HepG2 (cell line): ENCODE measurements around the gene CCND2. TPM values are rescaled to one million over a fixed set of nuclear protein-coding genes. Genes with fewer than 3 reads are reported as not detected.

Experiments used
- ATAC-seq: fragments of 200-7000 bp; cut with Tn5 transposase; 3 replicates; pipeline ENCODE4 v1.9.1; 2020; ENCODE audit warnings: mild to moderate bottlenecking, moderate library complexity
- BruUV-seq: library from RNA; stranded (reverse); fragments of 400-500 nt; replicated peaks from 2 replicates; lab custom pipeline; 2021; lab: Mats Ljungman, UMichigan
- CTCF ChIA-PET: fragments of 300-600 bp; formaldehyde crosslinking; extraction: SDS; loops from one replicate; lab custom pipeline; 2021; ENCODE audit warnings: low total read pairs, inconsistent platforms, low intra/inter-chr PET ratio; lab: Yijun Ruan, JAX
- POLR2A ChIA-PET: fragments of 350-600 bp; sonication (Branson Sonifier 250); formaldehyde crosslinking; loops from one replicate; lab custom pipeline; 2020; ENCODE audit warnings: antibody characterized with exemption, inconsistent platforms; lab: Yijun Ruan, JAX
- DNase-seq: peaks from one replicate; pipeline ENCODE4 v3.0.0-alpha.2; 2015; ENCODE audit warnings: low spot score
- FAIRE-seq: peaks from 3 replicates; lab custom pipeline; 2011; peaks lifted over from hg19 to GRCh38; lab: Jason Lieb, UNC
- H2AFZ ChIP-seq: one replicate; pipeline ENCODE4 v1.6.1; 2011; ENCODE audit warnings: low read length, inconsistent platforms
- H3K27ac ChIP-seq: fragments of 300-600 bp; 3 replicates; pipeline ENCODE4 v1.8.0; 2011; ENCODE audit warnings: mixed run types, mild to moderate bottlenecking, mixed read lengths, low read length, inconsistent platforms; ENCODE audit not compliant: insufficient read depth; ENCODE audit errors: extremely low read length
- H3K27me3 ChIP-seq, 2 experiments: fragments of 200-600 bp in 1 of 2; 2 replicates in 1 of 2; 3 replicates in 1 of 2; pipeline versions ENCODE4 v1.6.0 to v1.8.0; 2011; ENCODE audit warnings: low read length in 2 of 2, mild to moderate bottlenecking in 2 of 2, moderate library complexity in 2 of 2, inconsistent platforms in 1 of 2; ENCODE audit not compliant: insufficient read depth in 2 of 2, control insufficient read depth in 1 of 2
- H3K36me3 ChIP-seq, 2 experiments: fragments of 200-600 bp in 1 of 2; replicated peaks in 1 of 2; 2 replicates in 1 of 2; 3 replicates in 1 of 2; pipeline versions ENCODE4 v1.5.1 to v1.8.0; 2011; ENCODE audit warnings: low read length in 2 of 2, inconsistent platforms in 1 of 2; ENCODE audit not compliant: insufficient read depth in 2 of 2, control insufficient read depth in 1 of 2
- H3K4me1 ChIP-seq: 2 replicates; pipeline ENCODE4 v1.5.1; 2012; ENCODE audit warnings: low read length, inconsistent platforms; ENCODE audit not compliant: insufficient read depth
- H3K4me2 ChIP-seq: 2 replicates; pipeline ENCODE4 v1.6.0; 2011; ENCODE audit warnings: low read depth, low read length, inconsistent platforms
- H3K4me3 ChIP-seq, 3 experiments: fragments of 200-600 bp in 1 of 3; sonication (generic), shearing (Covaris generic) in 1 of 3; replicated peaks in 1 of 3; 2 replicates each; pipeline ENCODE4 v1.5.1; 2011 to 2016; ENCODE audit warnings: low read length in 3 of 3, inconsistent platforms in 2 of 3, low read depth in 2 of 3, mild to moderate bottlenecking in 2 of 3, control low read depth in 1 of 3, mixed read lengths in 1 of 3; ENCODE audit not compliant: insufficient read depth in 1 of 3
- H3K79me2 ChIP-seq: one replicate; pipeline ENCODE4 v1.6.1; 2011; ENCODE audit warnings: low read length, inconsistent platforms; ENCODE audit not compliant: insufficient read depth
- H3K9ac ChIP-seq: 2 replicates; pipeline ENCODE4 v1.6.0; 2011; ENCODE audit warnings: mild to moderate bottlenecking, low read depth, low read length, inconsistent platforms; ENCODE audit not compliant: insufficient read depth
- H3K9me3 ChIP-seq: 2 replicates; pipeline ENCODE4 v1.5.1; 2012; ENCODE audit warnings: mild to moderate bottlenecking, low read length
- H4K20me1 ChIP-seq: 2 replicates; pipeline ENCODE4 v1.6.0; 2011; ENCODE audit warnings: inconsistent platforms, mild to moderate bottlenecking, low read length, moderate library complexity; ENCODE audit not compliant: insufficient read depth
- CCDC6 ChIP-seq: sonication (generic); formaldehyde crosslinking; IDR thresholded peaks from 2 replicates; pipeline ENCODE4 v1.8.1; 2022; ENCODE audit warnings: mild to moderate bottlenecking, missing genetic modification reagents, moderate library complexity
- CEBPG ChIP-seq: IDR thresholded peaks from 2 replicates; pipeline ENCODE4 v1.6.1; 2016
- HDAC2 ChIP-seq: sonication (generic); formaldehyde crosslinking; IDR thresholded peaks from 2 replicates; pipeline ENCODE4 v1.4.0; 2020; ENCODE audit warnings: missing genetic modification reagents
- HIVEP1 ChIP-seq: sonication (generic); formaldehyde crosslinking; IDR thresholded peaks from 2 replicates; pipeline ENCODE4 v1.4.0; 2020; ENCODE audit warnings: mild to moderate bottlenecking, missing genetic modification reagents
- NFIB ChIP-seq: sonication (generic); formaldehyde crosslinking; IDR thresholded peaks from 2 replicates; pipeline ENCODE4 v1.9.0; 2021; ENCODE audit warnings: missing genetic modification reagents, mild to moderate bottlenecking, borderline replicate concordance
- PAWR ChIP-seq: sonication (generic); formaldehyde crosslinking; IDR thresholded peaks from 2 replicates; pipeline ENCODE4 v1.4.0; 2020; ENCODE audit warnings: missing genetic modification reagents, mild to moderate bottlenecking, borderline replicate concordance
- RFXAP ChIP-seq: sonication (generic); formaldehyde crosslinking; IDR thresholded peaks from 2 replicates; pipeline ENCODE4 v1.4.0; 2020; ENCODE audit warnings: missing genetic modification reagents, borderline replicate concordance
- SIX1 ChIP-seq: sonication (generic); formaldehyde crosslinking; IDR thresholded peaks from 2 replicates; pipeline ENCODE4 v1.4.0; 2020; ENCODE audit warnings: missing genetic modification reagents, borderline replicate concordance
- SNRNP70 ChIP-seq: fragments of 200-400 bp; formaldehyde crosslinking; IDR thresholded peaks from 2 replicates; pipeline ENCODE4 v1.6.1; 2017; ENCODE audit warnings: mild to moderate bottlenecking, low read depth, low read length, moderate library complexity
- TCF7L2 ChIP-seq: IDR thresholded peaks from 2 replicates; pipeline ENCODE4 v1.6.1; 2011; ENCODE audit warnings: mild to moderate bottlenecking, low read depth, low read length, moderate library complexity
- TOPORS ChIP-seq: sonication (generic); formaldehyde crosslinking; IDR thresholded peaks from 2 replicates; pipeline ENCODE4 v1.8.0; 2023; ENCODE audit warnings: mild to moderate bottlenecking, missing genetic modification reagents
- ZBTB8A ChIP-seq: sonication (generic); formaldehyde crosslinking; IDR thresholded peaks from 2 replicates; pipeline ENCODE4 v1.4.0; 2020; ENCODE audit warnings: mild to moderate bottlenecking, low read depth, missing genetic modification reagents, borderline replicate concordance
- ZNF224 ChIP-seq: sonication (generic); formaldehyde crosslinking; IDR thresholded peaks from 2 replicates; pipeline ENCODE4 v1.5.0; 2020; ENCODE audit warnings: mild to moderate bottlenecking, missing genetic modification reagents
- ZNF260 ChIP-seq: sonication (generic); formaldehyde crosslinking; IDR thresholded peaks from 2 replicates; pipeline ENCODE4 v1.4.0; 2020; ENCODE audit warnings: missing genetic modification reagents, low read depth, mild to moderate bottlenecking, borderline replicate concordance
- ZNF263 ChIP-seq: sonication (generic); formaldehyde crosslinking; IDR thresholded peaks from 2 replicates; pipeline ENCODE4 v1.4.0; 2020; ENCODE audit warnings: missing genetic modification reagents
- ZNF34 ChIP-seq: sonication (generic); formaldehyde crosslinking; IDR thresholded peaks from 2 replicates; pipeline ENCODE4 v1.4.0; 2020; ENCODE audit warnings: mild to moderate bottlenecking, missing genetic modification reagents, borderline replicate concordance
- ZNF562 ChIP-seq: sonication (generic); formaldehyde crosslinking; IDR thresholded peaks from 2 replicates; pipeline ENCODE4 v1.8.0; 2022; ENCODE audit warnings: missing genetic modification reagents, borderline replicate concordance
- ZNF615 ChIP-seq: sonication (generic); formaldehyde crosslinking; IDR thresholded peaks from 2 replicates; pipeline ENCODE4 v1.5.0; 2020; ENCODE audit warnings: mild to moderate bottlenecking, missing genetic modification reagents, borderline replicate concordance
- WGBS: methylation state at CpG from one replicate; pipeline ENCODE4 v1.1.6; 2017; ENCODE audit warnings: low lambda C conversion rate; 5-methylcytosine and 5-hydroxymethylcytosine counted together
- in situ Hi-C: cut with HindIII; loops from 2 replicates; pipeline ENCODE4 v1.10.0; 2017; ENCODE audit warnings: low pct_unique_long_range_greater_than_20kb; ENCODE audit not compliant: extremely low pct_ligation_motif_present
- intact Hi-C: fragments of 100-400 bp; cut with micrococcal nuclease; formaldehyde crosslinking; loops from one replicate; pipeline ENCODE4 v1.10.0; 2022; ENCODE audit not compliant: unreplicated experiment
- polyA plus RNA-seq, 8 experiments: library from polyadenylated mRNA; depleted of rRNA in 3 of 8; stranded (reverse) in 7 of 8; unstranded in 1 of 8; fragments of >200 nt; fragmentation: Illumina TruSeq in 4 of 8; extraction: Trizol in 4 of 8; gene quantifications; 2 replicates each; pipeline versions ENCODE4 v1.2.1 to v1.2.3, GENCODE V29; 2011 to 2016; ENCODE audit warnings: low read depth in 4 of 8, missing spikeins in 1 of 8, mixed read lengths in 1 of 8; ENCODE audit not compliant: insufficient read depth in 1 of 8
- total RNA-seq, 5 experiments: library from RNA; depleted of rRNA; stranded (reverse); fragments of >200 nt; fragmentation: Illumina TruSeq; extraction: Trizol; gene quantifications; 2 replicates each; pipeline ENCODE4 v1.2.3, GENCODE V29; 2016; ENCODE audit warnings: low read depth in 1 of 5
- TF ChIP-seq, protein P1 (sequence below): sonication (generic); formaldehyde crosslinking; IDR thresholded peaks from 2 replicates; pipeline ENCODE4 v1.5.0; 2020; ENCODE audit warnings: mild to moderate bottlenecking, missing genetic modification reagents

The CCND2 gene
- total and polyA plus RNA-seq, 2 of the 13 experiments (the other 11 are each of a cell fraction or from before 2014, with no cell fraction given) = 0.61 to 1.4 TPM

- Histone ChIP-seq H3K4me1 (no peaks in the 10 kb centered on the region), H3K9me3 (no peaks in the 10 kb centered on the region), H3K27me3 (peaks cover 2 to 71% of the 10 kb centered on the region in 2 experiments), H3K4me3 (no peak overlapping the region), H3K79me2 (no peaks in the 10 kb centered on the region), H4K20me1 (no peaks in the 10 kb centered on the region), H3K4me2 (no peak overlapping the region), H2AFZ (no peak overlapping the region), H3K9ac (no peak overlapping the region), H3K27ac (no peak overlapping the region)
- BruUV-seq = no TSS peak
- ATAC-seq = no peak; the same call in 2 of the 3 replicates
- ChIA-PET CTCF (no interaction called here), POLR2A (no interaction called here)
- in situ Hi-C loops = no loop called here
- 54% methylated on average over 20 of the region's 20 CpGs for WGBS
- intact Hi-C loops = no loop called here
- no peak for FAIRE-seq
- TF ChIP-seq RFXAP = no peak
- no peak for TF ChIP-seq ZNF224 (CRISPR knock-in tag)
- no peak for TF ChIP-seq SNRNP70
- TF ChIP-seq HIVEP1 = no peak
- no peak for TF ChIP-seq SIX1
- no peak for TF ChIP-seq ZBTB8A (CRISPR knock-in tag)
- no peak for TF ChIP-seq CEBPG (CRISPR knock-in tag)
- no peak for TF ChIP-seq TCF7L2
- TF ChIP-seq ZNF562 = no peak
- TF ChIP-seq PAWR (CRISPR knock-in tag) = no peak
- no peak for TF ChIP-seq ZNF263 (CRISPR knock-in tag)
- TF ChIP-seq, protein P1, sequence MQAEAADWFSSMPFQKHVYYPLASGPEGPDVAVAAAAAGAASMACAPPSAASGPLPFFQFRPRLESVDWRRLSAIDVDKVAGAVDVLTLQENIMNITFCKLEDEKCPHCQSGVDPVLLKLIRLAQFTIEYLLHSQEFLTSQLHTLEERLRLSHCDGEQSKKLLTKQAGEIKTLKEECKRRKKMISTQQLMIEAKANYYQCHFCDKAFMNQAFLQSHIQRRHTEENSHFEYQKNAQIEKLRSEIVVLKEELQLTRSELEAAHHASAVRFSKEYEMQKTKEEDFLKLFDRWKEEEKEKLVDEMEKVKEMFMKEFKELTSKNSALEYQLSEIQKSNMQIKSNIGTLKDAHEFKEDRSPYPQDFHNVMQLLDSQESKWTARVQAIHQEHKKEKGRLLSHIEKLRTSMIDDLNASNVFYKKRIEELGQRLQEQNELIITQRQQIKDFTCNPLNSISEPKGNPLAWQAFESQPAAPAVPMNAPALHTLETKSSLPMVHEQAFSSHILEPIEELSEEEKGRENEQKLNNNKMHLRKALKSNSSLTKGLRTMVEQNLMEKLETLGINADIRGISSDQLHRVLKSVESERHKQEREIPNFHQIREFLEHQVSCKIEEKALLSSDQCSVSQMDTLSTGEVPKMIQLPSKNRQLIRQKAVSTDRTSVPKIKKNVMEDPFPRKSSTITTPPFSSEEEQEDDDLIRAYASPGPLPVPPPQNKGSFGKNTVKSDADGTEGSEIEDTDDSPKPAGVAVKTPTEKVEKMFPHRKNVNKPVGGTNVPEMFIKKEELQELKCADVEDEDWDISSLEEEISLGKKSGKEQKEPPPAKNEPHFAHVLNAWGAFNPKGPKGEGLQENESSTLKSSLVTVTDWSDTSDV (CRISPR knock-in tag) = no peak
- TF ChIP-seq ZNF260 = no peak
- no peak for TF ChIP-seq TOPORS (CRISPR knock-in tag)
- TF ChIP-seq CCDC6 = no peak
- no peak for TF ChIP-seq ZNF34 (CRISPR knock-in tag)
- no peak for TF ChIP-seq ZNF615 (CRISPR knock-in tag)
- TF ChIP-seq HDAC2 = no peak
- TF ChIP-seq NFIB (CRISPR knock-in tag) = no peak
- TF ChIP-seq, all 625 proteins: peak for 0
- no peak for DNase-seq
- no peaks in the 10 kb centered on the region for H3K36me3 ChIP-seq
Measured at GRCh38 chr12:4289231-4289878, 15.8 kb downstream of the CCND2 start.
